H1 (cell line): ENCODE results near the gene MATN4. TPM values are rescaled to one million over a fixed set of nuclear protein-coding genes. Genes with fewer than 3 reads are reported as not detected.

Source experiments
- ASH2L ChIP-seq: fragments of 200-600, 300-600 bp; sonication (generic); IDR thresholded peaks from one replicate; pipeline ENCODE4 v1.7.1; 2017; ENCODE audit warnings: low read length
- CBX8 ChIP-seq: fragments of 300-800, 300-1000 bp; sonication (generic); IDR thresholded peaks from 2 replicates; pipeline ENCODE4 v1.7.1; 2016; ENCODE audit warnings: low read depth, low read length, borderline replicate concordance
- CHD2 ChIP-seq: IDR thresholded peaks from 2 replicates; pipeline ENCODE4 v1.6.1; 2012; ENCODE audit warnings: low read length, improper control_type of control experiment
- EP300 ChIP-seq, 2 experiments: IDR thresholded peaks; 1 replicate in 1 of 2; 2 replicates in 1 of 2; pipeline ENCODE4 v1.6.1; 2011 to 2012; ENCODE audit warnings: low read depth in 2 of 2, low read length in 2 of 2, mild to moderate bottlenecking in 2 of 2, borderline replicate concordance in 1 of 2, inconsistent platforms in 1 of 2, moderate library complexity in 1 of 2
- RFX5 ChIP-seq: IDR thresholded peaks from 2 replicates; pipeline ENCODE4 v1.6.1; 2011; ENCODE audit warnings: low read depth, low read length, improper control_type of control experiment, borderline replicate concordance
- RXRA ChIP-seq: IDR thresholded peaks from 2 replicates; pipeline ENCODE4 v1.6.1; 2011; ENCODE audit warnings: low read depth, mild to moderate bottlenecking, low read length, moderate library complexity; ENCODE audit not compliant: insufficient read depth
- polyA plus RNA-seq, 7 experiments: library from polyadenylated mRNA; depleted of rRNA in 3 of 7; stranded (reverse) in 5 of 7; unstranded in 2 of 7; fragments of >200 nt in 5 of 7; fragments of 200-250 nt in 2 of 7; gene quantifications; 1 replicate in 5 of 7; 2 replicates in 1 of 7; 4 replicates in 1 of 7; pipeline versions ENCODE4 v1.2.1 to v1.2.3, GENCODE V29; 2011 to 2013; ENCODE audit warnings: missing spikeins in 2 of 7, mixed read lengths in 2 of 7
- total RNA-seq: library from RNA; stranded (reverse); fragmentation: NEBNext Ultra II Directional; extraction: Animal tissue kit (Norgen Biotek cat#: 25700); gene quantifications from 2 replicates; pipeline ENCODE4 v1.2.1, GENCODE V29; 2021

MATN4 gene
- total and polyA plus RNA-seq, 2 of the 8 experiments (the other 6 are each of a cell fraction or from before 2014, with no cell fraction given): 2.1 to 4.4 TPM

DNA sequence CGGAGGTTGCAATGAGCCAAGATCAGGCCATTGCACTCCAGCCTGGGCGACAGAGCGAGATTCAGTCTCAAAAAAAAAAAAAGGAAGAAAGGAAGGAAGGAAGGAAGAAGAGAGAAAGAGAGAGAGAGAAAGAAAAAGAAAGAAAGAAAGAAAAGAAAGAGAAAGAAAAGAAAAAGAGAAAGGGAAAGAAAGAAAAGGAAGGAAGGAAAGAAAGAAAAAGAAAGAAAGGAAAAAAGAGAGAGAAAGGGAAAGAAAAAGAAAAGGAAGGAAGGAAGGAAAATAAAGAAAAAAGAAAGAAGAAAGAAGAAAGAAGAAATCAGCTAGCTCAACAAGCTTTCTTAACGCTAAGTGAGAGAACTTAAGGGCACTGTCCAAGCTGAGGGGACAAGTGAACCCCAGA, 7.6 kb upstream of the MATN4 start (continued):
- TF ChIP-seq CBX8 (no peak), EP300 (IDR thresholded peaks at IDR 0.05; ENCODE audit: borderline replicate concordance in 1 of 2, low read depth in 2 of 2, low read length in 2 of 2) (no peak), RXRA (no peak), ASH2L (no peak), CHD2 (no peak), RFX5 (no peak)
